GM12878 (cell line): Measurements from ENCODE around the gene SYNGR1. TPM values are rescaled to one million over a fixed set of nuclear protein-coding genes. Genes with fewer than 3 reads are reported as not detected.

Experiments
- ATAC-seq: fragments of 200-7000 bp; cut with Tn5 transposase; 3 replicates; pipeline ENCODE4 v1.9.1; 2020; ENCODE audit warnings: mild to moderate bottlenecking, moderate library complexity
- BruUV-seq: library from RNA; stranded (reverse); fragments of 400-500 nt; replicated peaks from 2 replicates; lab custom pipeline; 2021; lab: Mats Ljungman, UMichigan
- CTCF ChIA-PET: fragments of 300-600 bp; sonication (Branson Sonifier 250); formaldehyde crosslinking; extraction: SDS; loops from one replicate; lab custom pipeline; 2021; ENCODE audit warnings: inconsistent platforms; lab: Yijun Ruan, JAX
- POLR2A ChIA-PET: fragments of 350-600 bp; formaldehyde crosslinking; extraction: SDS; loops from one replicate; lab custom pipeline; 2021; ENCODE audit warnings: inconsistent platforms; lab: Charles Lee
- RAD21 ChIA-PET: fragments of 300-600 bp; sonication (Branson Sonifier 250); formaldehyde crosslinking; loops from one replicate; lab custom pipeline; 2023; ENCODE audit warnings: antibody characterized with exemption; ENCODE audit not compliant: unreplicated experiment; lab: Charles Lee
- SMC1A ChIA-PET: fragments of 300-600 bp; sonication (Branson Sonifier 250); formaldehyde crosslinking; loops from one replicate; lab custom pipeline; 2023; ENCODE audit not compliant: unreplicated experiment, uncharacterized antibody; lab: Charles Lee
- DNase-seq: peaks from one replicate; pipeline ENCODE4 v3.0.0-alpha.2; 2011; ENCODE audit warnings: low read depth, low spot score
- FAIRE-seq: peaks from 3 replicates; lab custom pipeline; 2011; peaks lifted over from hg19 to GRCh38; lab: Jason Lieb, UNC
- H2AFZ ChIP-seq: 2 replicates; pipeline ENCODE4 v1.6.0; 2011; ENCODE audit warnings: low read depth, low read length, control low read depth; ENCODE audit not compliant: control insufficient read depth
- H3K27ac ChIP-seq: 2 replicates; pipeline ENCODE4 v1.5.1; 2011; ENCODE audit warnings: control low read depth; ENCODE audit not compliant: control insufficient read depth, insufficient read depth
- H3K27me3 ChIP-seq, 2 experiments: replicated peaks in 1 of 2; 2 replicates each; pipeline versions ENCODE4 v1.6.0 to v1.6.1; 2011; ENCODE audit warnings: low read length in 1 of 2; ENCODE audit not compliant: control insufficient read depth in 2 of 2, insufficient read depth in 2 of 2
- H3K36me3 ChIP-seq, 2 experiments: 2 replicates each; pipeline ENCODE4 v1.5.1; 2011; ENCODE audit warnings: low read length in 1 of 2; ENCODE audit not compliant: control insufficient read depth in 2 of 2, insufficient read depth in 2 of 2
- H3K4me1 ChIP-seq: 2 replicates; pipeline ENCODE4 v1.6.1; 2011; ENCODE audit warnings: mild to moderate bottlenecking, low read length, moderate library complexity, mixed read lengths; ENCODE audit not compliant: control insufficient read depth, insufficient read depth
- H3K4me2 ChIP-seq: 2 replicates; pipeline ENCODE4 v1.6.0; 2011; ENCODE audit warnings: control low read depth; ENCODE audit not compliant: control insufficient read depth, insufficient read depth
- H3K4me3 ChIP-seq: fragments of 200-600 bp; sonication (generic); 2 replicates; pipeline ENCODE4 v1.5.1; 2016
- H3K79me2 ChIP-seq: 2 replicates; pipeline ENCODE4 v1.6.0; 2011; ENCODE audit warnings: low read length; ENCODE audit not compliant: control insufficient read depth, insufficient read depth
- H3K9ac ChIP-seq: 2 replicates; pipeline ENCODE4 v1.8.0; 2011; ENCODE audit warnings: low read length, control low read depth, mixed read lengths; ENCODE audit not compliant: control insufficient read depth, insufficient read depth
- H3K9me3 ChIP-seq: replicated peaks from 3 replicates; pipeline ENCODE4 v1.5.1; 2011; ENCODE audit warnings: mild to moderate bottlenecking, low read length; ENCODE audit not compliant: control insufficient read depth, insufficient read depth
- H4K20me1 ChIP-seq: 2 replicates; pipeline ENCODE4 v1.6.0; 2011; ENCODE audit not compliant: control insufficient read depth, insufficient read depth
- CBX3 ChIP-seq: fragments of 200-600 bp; sonication (generic); IDR thresholded peaks from 2 replicates; pipeline ENCODE4 v1.6.1; 2016; ENCODE audit warnings: low read depth, borderline replicate concordance
- CREB1 ChIP-seq: IDR thresholded peaks from 2 replicates; pipeline ENCODE4 v1.6.1; 2012; ENCODE audit warnings: low read depth, mild to moderate bottlenecking, inconsistent platforms
- ESRRA ChIP-seq: IDR thresholded peaks from 2 replicates; pipeline ENCODE4 v1.6.1; 2012; ENCODE audit warnings: mild to moderate bottlenecking, low read length, improper control_type of control experiment
- FOS ChIP-seq: IDR thresholded peaks from 3 replicates; pipeline ENCODE4 v1.6.1; 2011; ENCODE audit warnings: borderline replicate concordance; ENCODE audit not compliant: insufficient read length; ENCODE audit errors: extremely low read depth
- HDAC2 ChIP-seq: fragments of 200-600 bp; sonication (generic); IDR thresholded peaks from 2 replicates; pipeline ENCODE4 v1.6.1; 2017
- IKZF1 ChIP-seq: fragments of 450-650 bp; conservative IDR thresholded peaks from 2 replicates; pipeline ENCODE4 v1.6.1; 2017; ENCODE audit warnings: antibody characterized with exemption, mild to moderate bottlenecking
- NBN ChIP-seq: fragments of 450-650 bp; IDR thresholded peaks from 2 replicates; pipeline ENCODE4 v1.6.1; 2016
- NFYA ChIP-seq: IDR thresholded peaks from 2 replicates; pipeline ENCODE4 v1.6.1; 2011; ENCODE audit warnings: low read depth, mild to moderate bottlenecking, low read length, improper control_type of control experiment, borderline replicate concordance
- NR2C1 ChIP-seq: fragments of 450-650 bp; IDR thresholded peaks from 2 replicates; pipeline ENCODE4 v1.6.1; 2017; ENCODE audit warnings: antibody characterized with exemption, mild to moderate bottlenecking, moderate library complexity
- NR2C2 ChIP-seq: IDR thresholded peaks from 2 replicates; pipeline ENCODE4 v1.6.1; 2011; ENCODE audit warnings: borderline replicate concordance, low read depth; ENCODE audit not compliant: control insufficient read depth, insufficient read length
- TBL1XR1 ChIP-seq: IDR thresholded peaks from 2 replicates; pipeline ENCODE4 v1.6.1; 2012; ENCODE audit warnings: low read depth, low read length, improper control_type of control experiment
- YBX1 ChIP-seq: fragments of 450-650 bp; IDR thresholded peaks from 2 replicates; pipeline ENCODE4 v1.6.1; 2016; ENCODE audit warnings: antibody characterized with exemption
- ZNF274 ChIP-seq: IDR thresholded peaks from one replicate; pipeline ENCODE4 v1.8.0; 2011; ENCODE audit not compliant: insufficient read length, insufficient read depth
- WGBS: methylation state at CpG from one replicate; pipeline ENCODE4 v1.1.6; 2016; ENCODE audit warnings: low lambda C conversion rate; ENCODE audit not compliant: insufficient replicate concordance, insufficient coverage; ENCODE audit errors: missing lambda C conversion rate; 5-methylcytosine and 5-hydroxymethylcytosine counted together
- in situ Hi-C: fragments of 300-500 bp; cut with MboI; formaldehyde crosslinking; loops from 9 replicates; pipeline ENCODE4 v1.14.3; 2018; ENCODE audit warnings: mixed read lengths
- intact Hi-C: fragments of 100-400 bp; cut with micrococcal nuclease; formaldehyde crosslinking; loops from one replicate; pipeline ENCODE4 v1.14.2; 2022; ENCODE audit not compliant: unreplicated experiment
- polyA plus RNA-seq, 11 experiments: library from polyadenylated mRNA; depleted of rRNA in 4 of 11; unstranded in 6 of 11; stranded (reverse) in 5 of 11; fragments of >200 nt; fragmentation: Nextera tagmentation in 4 of 11; fragmentation: Illumina TruSeq in 1 of 11; extraction: Ambion mirVana in 4 of 11; extraction: Trizol in 1 of 11; gene quantifications; 1 replicate in 1 of 11; 2 replicates in 10 of 11; pipeline versions ENCODE4 v1.2.1 to v1.2.3, GENCODE V29; 2011 to 2016; ENCODE audit warnings: inconsistent platforms in 2 of 11, missing spikeins in 2 of 11, low read depth in 1 of 11
- total RNA-seq, 4 experiments: library from RNA; depleted of rRNA in 3 of 4; stranded (reverse); fragments of >200 nt in 3 of 4; fragmentation: Illumina TruSeq in 1 of 4; extraction: Trizol in 1 of 4; gene quantifications; 2 replicates each; pipeline versions ENCODE4 v1.2.1 to v1.2.3, GENCODE V29; 2013 to 2021
- TF ChIP-seq, protein P1 (sequence below): fragments of 450-650 bp; IDR thresholded peaks from 2 replicates; pipeline ENCODE4 v1.6.1; 2017; ENCODE audit warnings: low read depth, mild to moderate bottlenecking, moderate library complexity
- TF ChIP-seq, protein P2 (sequence below): IDR thresholded peaks from 2 replicates; pipeline ENCODE4 v1.6.1; 2012; ENCODE audit warnings: low read depth, low read length, improper control_type of control experiment
- TF ChIP-seq, protein P3 (sequence below): fragments of 450-650 bp; IDR thresholded peaks from 2 replicates; pipeline ENCODE4 v1.6.1; 2016; ENCODE audit warnings: mild to moderate bottlenecking
- TF ChIP-seq, protein P4 (sequence below): fragments of 150-350 bp; IDR thresholded peaks from 2 replicates; pipeline ENCODE4 v1.6.1; 2014; ENCODE audit warnings: mild to moderate bottlenecking, low read depth, low read length

SYNGR1 gene
- total and polyA plus RNA-seq, 10 of the 15 experiments (the other 5 are each of a cell fraction or from before 2014, with no cell fraction given), result 0.87 to 9.2 (median 3.5) TPM

DNA sequence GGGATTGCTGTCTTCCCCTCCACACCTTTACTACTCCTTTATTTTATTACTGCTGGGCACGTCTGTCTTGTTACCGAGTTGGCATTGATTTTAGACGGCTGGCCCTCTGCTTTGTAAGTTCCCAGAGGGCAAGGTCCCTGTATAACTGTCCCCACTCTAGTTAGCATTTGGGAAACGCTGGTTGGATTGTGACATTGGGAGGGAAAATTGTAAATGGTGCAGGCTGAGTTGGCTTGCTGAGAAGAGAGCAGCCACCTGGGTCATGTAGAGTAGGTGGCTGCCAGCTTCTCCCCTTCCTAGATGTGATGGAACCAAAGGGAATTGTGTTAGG lies 51.5 kb downstream of the SYNGR1 start (continued):
- TF ChIP-seq FOS (no peak), YBX1 (no peak)
- TF ChIP-seq, all 136 proteins: peak for 0

DNA sequence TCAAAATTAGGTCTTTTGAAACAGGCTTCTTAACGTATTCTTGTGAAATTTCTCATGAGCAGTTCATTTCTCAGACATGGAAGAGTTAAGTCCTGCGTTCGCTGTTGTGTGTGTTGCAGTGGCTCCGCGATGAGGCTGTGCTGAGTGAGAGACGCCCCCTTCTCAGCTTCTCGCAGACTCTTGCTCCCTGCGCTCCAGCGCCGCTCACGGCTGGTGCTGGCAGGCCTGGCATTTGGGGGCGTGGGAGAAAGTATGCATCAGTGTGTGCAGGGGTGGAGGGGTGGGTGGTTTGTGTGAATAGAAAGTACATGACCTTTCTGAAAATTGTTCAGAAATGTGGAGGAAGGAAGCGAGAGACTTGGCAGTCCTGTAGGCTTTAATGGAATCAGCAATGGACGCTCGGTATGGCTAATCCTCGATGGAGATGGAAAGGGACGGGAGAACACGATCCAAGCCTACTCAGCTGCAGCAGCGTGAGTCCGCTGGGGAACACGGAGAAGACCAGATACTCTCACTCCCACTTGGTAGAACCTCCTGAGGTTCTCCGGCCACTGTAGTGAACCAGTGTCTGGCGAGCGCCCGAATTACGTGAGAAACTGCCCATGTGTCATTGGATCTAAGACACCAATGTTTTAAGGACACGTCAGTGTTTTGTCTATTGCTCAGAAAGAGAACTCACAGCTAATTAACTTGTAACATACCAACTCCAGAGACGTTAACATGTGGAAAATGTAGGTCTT lies 55.7 kb downstream of the SYNGR1 start:
- WGBS, result 93% methylated on average over 28 of the region's 28 CpGs
- CTCF ChIA-PET, result no interaction called here
- peaks cover 0 to 8% of the 10 kb centered on the region in 2 experiments; a peak in 1 of 4 replicates for H3K36me3 ChIP-seq
- no peak overlapping the region for H3K9ac ChIP-seq
- H3K4me1 ChIP-seq, result peaks cover 3% of the 10 kb centered on the region
- no peak overlapping the region for H3K4me2 ChIP-seq
- peaks cover 8% of the 10 kb centered on the region for H3K79me2 ChIP-seq
- POLR2A ChIA-PET, result no interaction called here
- H3K27ac ChIP-seq, result no peak overlapping the region
- no peak for FAIRE-seq
- no TSS peak for BruUV-seq
- no peak overlapping the region for H2AFZ ChIP-seq
- in situ Hi-C loops, result no loop called here
- RAD21 ChIA-PET, result no interaction called here
- no peak for DNase-seq
- SMC1A ChIA-PET, result interaction anchor here (1.0 kb wide), 1 partner anchor 57 kb away, joined by 5 read pairs; no protein-coding TSS in a partner anchor
- no peaks in the 10 kb centered on the region for H3K9me3 ChIP-seq
- no peak for ATAC-seq
- TF ChIP-seq NBN (no peak), HDAC2 (no peak), ZNF274 (no peak), CBX3 (no peak), CREB1 (no peak), TBL1XR1 (no peak), ESRRA (no peak), NR2C2 (no peak), YBX1 (no peak), IKZF1 (no peak), NR2C1 (no peak), NFYA (no peak)
- TF ChIP-seq, protein P1, sequence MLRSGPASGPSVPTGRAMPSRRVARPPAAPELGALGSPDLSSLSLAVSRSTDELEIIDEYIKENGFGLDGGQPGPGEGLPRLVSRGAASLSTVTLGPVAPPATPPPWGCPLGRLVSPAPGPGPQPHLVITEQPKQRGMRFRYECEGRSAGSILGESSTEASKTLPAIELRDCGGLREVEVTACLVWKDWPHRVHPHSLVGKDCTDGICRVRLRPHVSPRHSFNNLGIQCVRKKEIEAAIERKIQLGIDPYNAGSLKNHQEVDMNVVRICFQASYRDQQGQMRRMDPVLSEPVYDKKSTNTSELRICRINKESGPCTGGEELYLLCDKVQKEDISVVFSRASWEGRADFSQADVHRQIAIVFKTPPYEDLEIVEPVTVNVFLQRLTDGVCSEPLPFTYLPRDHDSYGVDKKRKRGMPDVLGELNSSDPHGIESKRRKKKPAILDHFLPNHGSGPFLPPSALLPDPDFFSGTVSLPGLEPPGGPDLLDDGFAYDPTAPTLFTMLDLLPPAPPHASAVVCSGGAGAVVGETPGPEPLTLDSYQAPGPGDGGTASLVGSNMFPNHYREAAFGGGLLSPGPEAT, result no peak
- TF ChIP-seq, protein P2, sequence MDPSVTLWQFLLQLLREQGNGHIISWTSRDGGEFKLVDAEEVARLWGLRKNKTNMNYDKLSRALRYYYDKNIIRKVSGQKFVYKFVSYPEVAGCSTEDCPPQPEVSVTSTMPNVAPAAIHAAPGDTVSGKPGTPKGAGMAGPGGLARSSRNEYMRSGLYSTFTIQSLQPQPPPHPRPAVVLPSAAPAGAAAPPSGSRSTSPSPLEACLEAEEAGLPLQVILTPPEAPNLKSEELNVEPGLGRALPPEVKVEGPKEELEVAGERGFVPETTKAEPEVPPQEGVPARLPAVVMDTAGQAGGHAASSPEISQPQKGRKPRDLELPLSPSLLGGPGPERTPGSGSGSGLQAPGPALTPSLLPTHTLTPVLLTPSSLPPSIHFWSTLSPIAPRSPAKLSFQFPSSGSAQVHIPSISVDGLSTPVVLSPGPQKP, result no peak
- TF ChIP-seq, protein P3, sequence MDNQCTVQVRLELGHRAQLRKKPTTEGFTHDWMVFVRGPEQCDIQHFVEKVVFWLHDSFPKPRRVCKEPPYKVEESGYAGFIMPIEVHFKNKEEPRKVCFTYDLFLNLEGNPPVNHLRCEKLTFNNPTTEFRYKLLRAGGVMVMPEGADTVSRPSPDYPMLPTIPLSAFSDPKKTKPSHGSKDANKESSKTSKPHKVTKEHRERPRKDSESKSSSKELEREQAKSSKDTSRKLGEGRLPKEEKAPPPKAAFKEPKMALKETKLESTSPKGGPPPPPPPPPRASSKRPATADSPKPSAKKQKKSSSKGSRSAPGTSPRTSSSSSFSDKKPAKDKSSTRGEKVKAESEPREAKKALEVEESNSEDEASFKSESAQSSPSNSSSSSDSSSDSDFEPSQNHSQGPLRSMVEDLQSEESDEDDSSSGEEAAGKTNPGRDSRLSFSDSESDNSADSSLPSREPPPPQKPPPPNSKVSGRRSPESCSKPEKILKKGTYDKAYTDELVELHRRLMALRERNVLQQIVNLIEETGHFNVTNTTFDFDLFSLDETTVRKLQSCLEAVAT, result no peak
- TF ChIP-seq, protein P4, sequence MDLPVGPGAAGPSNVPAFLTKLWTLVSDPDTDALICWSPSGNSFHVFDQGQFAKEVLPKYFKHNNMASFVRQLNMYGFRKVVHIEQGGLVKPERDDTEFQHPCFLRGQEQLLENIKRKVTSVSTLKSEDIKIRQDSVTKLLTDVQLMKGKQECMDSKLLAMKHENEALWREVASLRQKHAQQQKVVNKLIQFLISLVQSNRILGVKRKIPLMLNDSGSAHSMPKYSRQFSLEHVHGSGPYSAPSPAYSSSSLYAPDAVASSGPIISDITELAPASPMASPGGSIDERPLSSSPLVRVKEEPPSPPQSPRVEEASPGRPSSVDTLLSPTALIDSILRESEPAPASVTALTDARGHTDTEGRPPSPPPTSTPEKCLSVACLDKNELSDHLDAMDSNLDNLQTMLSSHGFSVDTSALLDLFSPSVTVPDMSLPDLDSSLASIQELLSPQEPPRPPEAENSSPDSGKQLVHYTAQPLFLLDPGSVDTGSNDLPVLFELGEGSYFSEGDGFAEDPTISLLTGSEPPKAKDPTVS, result no peak
- no peaks in the 10 kb centered on the region for H3K27me3 ChIP-seq
- no peak overlapping the region for H3K4me3 ChIP-seq
- H4K20me1 ChIP-seq, result no peaks in the 10 kb centered on the region
- intact Hi-C loops, result no loop called here
